BLaER1 treated with 17β-estradiol and CSF1 and Interleukin-3, amounts not matched to agents 10 nM and 100 nM (cell line): ENCODE results near the gene CRYBG1.

ENCODE experiments used
- H3K27ac ChIP-seq, 11 experiments: shearing (Covaris generic); formaldehyde crosslinking; 2 replicates each; pipeline ENCODE4 v1.8.1; 2022
- H3K27me3 ChIP-seq, 11 experiments: shearing (Covaris generic); formaldehyde crosslinking; 2 replicates each; pipeline ENCODE4 v1.8.1; 2022
- H3K36me3 ChIP-seq, 11 experiments: shearing (Covaris generic); formaldehyde crosslinking; 2 replicates each; pipeline ENCODE4 v1.8.1; 2022
- H3K4me1 ChIP-seq, 10 experiments: shearing (Covaris generic); formaldehyde crosslinking; 2 replicates each; pipeline ENCODE4 v1.8.1; 2022
- H3K4me2 ChIP-seq, 11 experiments: shearing (Covaris generic); formaldehyde crosslinking; 2 replicates each; pipeline ENCODE4 v1.8.1; 2022
- H3K4me3 ChIP-seq, 10 experiments: shearing (Covaris generic); formaldehyde crosslinking; 2 replicates each; pipeline ENCODE4 v1.8.1; 2022
- H3K9ac ChIP-seq, 11 experiments: shearing (Covaris generic); formaldehyde crosslinking; 2 replicates each; pipeline ENCODE4 v1.8.1; 2022
- H3K9me3 ChIP-seq, 11 experiments: shearing (Covaris generic); formaldehyde crosslinking; replicated peaks in 1 of 11; 2 replicates each; pipeline ENCODE4 v1.8.1; 2022
- H4K20me1 ChIP-seq, 11 experiments: shearing (Covaris generic); formaldehyde crosslinking; 2 replicates each; pipeline ENCODE4 v1.8.1; 2022
- Cebpa-rat ChIP-seq, 11 experiments: shearing (Covaris generic); IDR thresholded peaks; 2 replicates each; pipeline ENCODE4 v1.8.1; 2022

CRYBG1 gene

DNA sequence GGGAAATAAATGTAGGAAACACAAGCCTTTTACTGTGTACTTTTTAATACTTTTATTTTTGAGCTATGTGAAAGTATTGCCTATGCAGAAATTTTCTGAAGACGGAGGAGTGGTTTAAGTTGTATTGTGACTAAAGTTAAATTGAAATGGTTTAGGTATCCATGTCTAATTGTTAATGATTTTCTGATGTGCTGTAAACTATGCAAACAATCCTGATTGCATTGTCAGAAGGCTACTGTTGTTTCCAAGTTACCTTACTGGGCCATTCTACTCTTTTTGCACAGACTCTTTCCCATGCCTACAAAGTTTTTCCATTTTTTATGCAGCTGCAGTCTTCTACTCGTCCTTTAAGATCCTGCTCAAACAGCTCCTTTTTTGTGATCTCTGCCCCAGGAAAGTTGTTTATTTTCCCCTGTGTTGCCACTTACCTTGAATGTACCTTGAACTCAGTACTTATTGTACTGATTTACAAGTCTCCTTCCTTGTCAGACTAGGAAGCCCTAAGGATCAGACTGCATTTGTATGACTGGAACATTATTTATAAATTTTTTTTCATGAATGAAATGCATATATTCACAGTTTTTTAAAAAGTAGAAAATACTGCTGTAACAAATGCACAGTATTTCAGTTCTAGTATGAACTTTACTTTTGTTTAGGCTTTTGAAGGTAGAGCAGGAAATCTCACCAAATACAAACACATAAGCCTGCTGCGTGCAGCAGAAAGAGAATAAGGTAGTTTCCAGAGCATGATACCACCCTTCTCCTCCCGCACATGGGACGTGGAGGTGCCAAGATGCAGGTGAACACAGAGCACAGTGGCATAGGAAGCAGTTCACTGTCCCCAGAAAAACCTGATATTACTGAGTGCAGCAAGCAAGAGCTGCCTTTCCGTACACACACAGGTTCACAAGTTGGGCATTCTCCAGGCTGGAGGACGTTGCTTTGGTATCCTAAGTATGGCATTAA lies 97.8 kb downstream of the CRYBG1 start:
- no peak overlapping the region for H3K4me3 ChIP-seq
- H3K9me3 ChIP-seq, result no peaks in the 10 kb centered on the region
- H3K9ac ChIP-seq, result no peak overlapping the region
- no peak overlapping the region for H3K4me2 ChIP-seq
- no peak overlapping the region for H3K27ac ChIP-seq
- H3K36me3 ChIP-seq, result no peaks in the 10 kb centered on the region
- no peaks in the 10 kb centered on the region; a peak in 1 of 22 replicates for H3K27me3 ChIP-seq
- no peaks in the 10 kb centered on the region for H4K20me1 ChIP-seq
- no peak for TF ChIP-seq Cebpa-rat (IDR thresholded peaks at IDR 0.05)
- peaks cover 0 to 12% (median 0%) of the 10 kb centered on the region in 10 experiments; a peak in 2 of 20 replicates for H3K4me1 ChIP-seq

DNA sequence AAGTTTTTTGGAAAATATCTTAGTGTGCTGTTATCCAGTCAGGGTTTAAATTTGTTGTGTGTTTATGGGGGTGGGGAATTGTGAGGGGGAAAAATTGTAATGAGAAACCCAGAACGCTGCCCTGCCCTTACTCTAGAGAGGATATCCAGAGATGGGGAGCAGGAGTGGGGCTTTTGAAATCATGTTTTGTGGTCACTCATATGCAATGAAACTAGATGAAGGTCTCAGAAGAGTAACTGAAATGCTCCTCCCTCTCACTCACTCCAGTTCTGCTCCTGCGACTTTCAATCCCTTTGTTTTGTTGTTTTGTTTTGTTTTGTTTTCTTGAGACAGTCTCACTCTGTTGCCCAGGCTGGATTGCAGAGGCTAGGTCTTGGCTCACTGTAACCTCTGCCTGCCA lies 100.0 kb downstream of the CRYBG1 start:
- H3K4me3 ChIP-seq, result no peak overlapping the region
- no peak for TF ChIP-seq Cebpa-rat (IDR thresholded peaks at IDR 0.05)
- H3K9me3 ChIP-seq, result no peaks in the 10 kb centered on the region
- H3K36me3 ChIP-seq, result no peaks in the 10 kb centered on the region
- H3K27me3 ChIP-seq, result no peaks in the 10 kb centered on the region
- no peak overlapping the region for H3K9ac ChIP-seq
- H3K27ac ChIP-seq, result no peak overlapping the region
- H3K4me1 ChIP-seq, result peaks cover 0 to 12% (median 0%) of the 10 kb centered on the region in 10 experiments; a peak in 2 of 20 replicates
- H4K20me1 ChIP-seq, result no peaks in the 10 kb centered on the region
- no peak overlapping the region for H3K4me2 ChIP-seq

DNA sequence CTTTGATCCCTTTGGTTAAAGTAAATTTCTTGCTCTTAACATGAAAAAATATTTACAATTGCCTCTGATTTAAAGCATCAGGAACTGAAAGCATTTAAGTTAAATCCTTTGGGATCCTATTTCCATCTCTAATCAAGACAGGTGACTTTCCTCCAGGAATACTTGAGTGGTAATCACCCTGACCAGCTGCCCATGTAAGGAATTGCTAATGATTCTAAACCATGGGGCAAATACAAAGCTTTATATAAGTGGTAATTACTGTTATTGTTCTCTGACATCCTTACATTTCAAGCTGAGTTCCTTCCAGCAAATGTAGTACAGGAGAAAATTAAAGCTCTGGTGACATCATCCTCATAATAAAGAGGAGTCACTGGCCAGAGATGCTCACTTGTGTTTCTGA lies 100.6 kb downstream of the CRYBG1 start:
- TF ChIP-seq Cebpa-rat (IDR thresholded peaks at IDR 0.05), result no peak
- Histone ChIP-seq H3K4me2 (no peak overlapping the region), H3K4me3 (no peak overlapping the region), H3K27ac (no peak overlapping the region), H3K36me3 (no peaks in the 10 kb centered on the region), H4K20me1 (no peaks in the 10 kb centered on the region), H3K4me1 (peaks cover 0 to 6% (median 0%) of the 10 kb centered on the region in 10 experiments; a peak in 2 of 20 replicates), H3K9ac (no peak overlapping the region), H3K27me3 (no peaks in the 10 kb centered on the region), H3K9me3 (no peaks in the 10 kb centered on the region)

DNA sequence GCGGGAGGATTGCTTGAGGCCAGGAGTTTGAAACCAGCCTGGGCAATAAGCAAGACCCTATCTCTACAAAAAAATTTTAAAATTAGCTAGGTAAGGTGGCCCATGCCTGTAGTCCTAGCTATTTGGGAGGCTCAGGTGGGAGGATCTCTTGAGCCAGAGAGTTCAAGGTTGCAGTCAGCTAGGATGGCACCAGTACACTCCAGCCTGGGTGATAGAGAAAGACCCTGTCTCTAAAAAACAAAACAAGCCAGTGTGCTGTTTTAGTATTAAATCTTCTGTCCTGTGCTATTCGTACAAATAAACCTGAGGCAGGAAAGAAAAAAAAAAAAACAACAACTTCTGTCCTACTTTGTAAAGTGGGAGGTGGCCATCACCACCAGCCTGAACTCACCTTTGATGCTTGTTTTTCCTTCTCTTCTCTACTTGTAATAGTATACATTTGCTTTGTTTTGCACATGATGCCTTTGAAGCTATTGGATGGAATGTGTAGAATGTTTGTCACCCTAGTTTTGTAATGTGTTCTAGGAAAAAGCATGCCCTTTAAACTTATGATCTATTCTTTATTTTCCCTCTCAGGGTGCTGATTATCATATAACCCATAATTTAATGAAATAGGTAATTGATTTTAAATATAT lies 102.5 kb downstream of the CRYBG1 start:
- H3K27me3 ChIP-seq, result no peaks in the 10 kb centered on the region
- H4K20me1 ChIP-seq, result no peaks in the 10 kb centered on the region
- H3K9ac ChIP-seq, result no peak overlapping the region
- no peak overlapping the region for H3K4me2 ChIP-seq
- TF ChIP-seq Cebpa-rat (IDR thresholded peaks at IDR 0.05), result no peak
- 0 out of 20 replicates have a peak, but pooled peaks cover 0 to 5% (median 0%) of the 10 kb centered on the region in 10 experiments for H3K4me1 ChIP-seq
- no peak overlapping the region for H3K4me3 ChIP-seq
- no peaks in the 10 kb centered on the region for H3K9me3 ChIP-seq
- H3K36me3 ChIP-seq, result no peaks in the 10 kb centered on the region
- no peak overlapping the region for H3K27ac ChIP-seq

DNA sequence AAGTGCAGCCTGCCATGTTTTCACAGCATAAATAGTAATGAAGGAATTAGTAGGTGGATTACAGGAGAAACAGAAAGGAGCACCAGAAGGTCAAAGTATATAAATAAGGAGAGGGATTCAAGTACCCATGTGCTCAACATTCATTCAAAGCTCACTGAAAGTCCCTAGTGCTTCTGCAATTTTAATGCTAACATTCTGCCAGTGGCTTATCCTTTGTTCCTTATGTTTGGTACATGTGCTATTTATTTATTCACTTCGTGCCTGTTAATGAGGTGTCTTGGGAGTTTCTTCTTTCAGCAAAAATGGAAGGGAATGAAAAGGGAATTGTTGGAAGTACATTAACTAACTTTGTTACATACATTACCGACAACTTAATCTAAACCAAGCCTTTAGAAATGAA lies 105.7 kb downstream of the CRYBG1 start:
- Histone ChIP-seq H3K4me2 (no peak overlapping the region), H3K36me3 (no peaks in the 10 kb centered on the region), H3K27me3 (no peaks in the 10 kb centered on the region), H3K9me3 (no peaks in the 10 kb centered on the region), H4K20me1 (no peaks in the 10 kb centered on the region), H3K4me3 (no peak overlapping the region), H3K27ac (no peak overlapping the region), H3K4me1 (no peaks in the 10 kb centered on the region), H3K9ac (no peak overlapping the region)
- no peak for TF ChIP-seq Cebpa-rat (IDR thresholded peaks at IDR 0.05)

DNA sequence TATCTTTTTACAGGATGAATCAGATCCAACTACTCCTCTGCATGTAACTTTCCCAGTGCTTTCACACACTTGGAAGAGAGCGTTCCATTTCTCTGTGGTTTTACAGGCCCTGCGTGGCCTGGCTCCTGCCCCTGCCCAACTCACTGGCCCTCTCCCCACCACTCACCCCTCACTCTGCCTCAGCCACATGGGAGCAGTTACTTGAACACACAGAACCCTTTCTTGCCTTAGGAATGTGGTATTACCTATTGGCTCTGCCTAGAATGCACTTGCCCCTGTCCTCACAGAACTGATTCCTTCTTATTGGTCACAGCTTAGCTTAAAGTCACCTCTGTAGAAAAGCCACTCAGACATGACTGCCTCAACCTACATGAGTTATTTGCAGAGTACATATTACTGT lies 108.4 kb downstream of the CRYBG1 start:
- Histone ChIP-seq H3K4me3 (no peak overlapping the region), H3K36me3 (no peaks in the 10 kb centered on the region), H4K20me1 (no peaks in the 10 kb centered on the region), H3K4me2 (no peak overlapping the region), H3K4me1 (peaks cover 0 to 6% (median 0%) of the 10 kb centered on the region in 10 experiments; a peak in 1 of 20 replicates), H3K27me3 (no peaks in the 10 kb centered on the region), H3K9ac (no peak overlapping the region), H3K9me3 (no peaks in the 10 kb centered on the region), H3K27ac (no peak overlapping the region)
- TF ChIP-seq Cebpa-rat (IDR thresholded peaks at IDR 0.05), result no peak

DNA sequence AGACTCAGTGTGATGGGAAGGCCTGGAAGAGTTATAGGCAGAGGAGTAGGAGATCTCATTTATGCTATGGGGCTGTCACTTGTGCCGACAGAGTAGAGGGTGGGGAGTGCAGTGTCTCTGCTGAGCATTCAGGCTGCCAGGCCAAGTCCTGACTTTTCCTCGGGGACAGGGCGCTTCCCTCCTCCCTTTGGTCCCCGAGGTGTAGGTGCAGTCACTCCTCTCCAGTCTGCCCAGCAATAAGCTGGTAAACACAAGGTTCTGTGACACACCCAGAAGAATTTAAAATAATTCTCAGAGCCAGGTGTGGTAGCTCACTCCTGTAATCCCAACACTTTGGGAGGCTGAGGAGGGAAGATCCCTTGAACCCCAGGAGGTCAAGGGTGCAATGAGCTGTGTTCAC lies 109.4 kb downstream of the CRYBG1 start:
- Histone ChIP-seq H3K9ac (no peak overlapping the region), H3K4me3 (no peak overlapping the region), H3K27me3 (no peaks in the 10 kb centered on the region), H3K27ac (no peak overlapping the region), H3K36me3 (no peaks in the 10 kb centered on the region), H3K9me3 (no peaks in the 10 kb centered on the region), H4K20me1 (no peaks in the 10 kb centered on the region), H3K4me1 (peaks cover 0 to 12% (median 0%) of the 10 kb centered on the region in 10 experiments; a peak in 3 of 20 replicates), H3K4me2 (no peak overlapping the region)
- no peak for TF ChIP-seq Cebpa-rat (IDR thresholded peaks at IDR 0.05)

DNA sequence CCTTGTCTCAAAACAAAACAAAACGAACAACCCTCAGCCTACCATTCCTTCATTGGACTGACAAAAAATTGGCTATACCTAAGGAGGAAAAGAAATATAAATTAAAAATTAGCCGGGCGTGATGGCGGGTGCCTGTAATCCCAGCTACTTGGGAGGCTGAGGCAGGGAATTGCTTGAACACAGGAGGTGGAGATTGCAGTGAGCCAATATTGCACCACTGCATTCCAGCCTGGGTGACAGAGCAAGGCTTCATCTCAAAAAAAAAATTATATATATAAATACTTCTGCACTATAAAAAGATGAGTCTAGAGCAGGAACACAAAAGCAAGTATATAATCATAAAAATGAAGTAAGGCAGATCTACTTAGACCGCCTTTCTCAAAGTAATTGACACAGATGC lies 109.8 kb downstream of the CRYBG1 start:
- H3K27ac ChIP-seq, result no peak overlapping the region
- H4K20me1 ChIP-seq, result no peaks in the 10 kb centered on the region
- no peak overlapping the region for H3K4me2 ChIP-seq
- no peak for TF ChIP-seq Cebpa-rat (IDR thresholded peaks at IDR 0.05)
- H3K36me3 ChIP-seq, result no peaks in the 10 kb centered on the region
- no peak overlapping the region for H3K4me3 ChIP-seq
- no peaks in the 10 kb centered on the region for H3K27me3 ChIP-seq
- no peaks in the 10 kb centered on the region for H3K9me3 ChIP-seq
- H3K4me1 ChIP-seq, result peaks cover 0 to 17% (median 0%) of the 10 kb centered on the region in 10 experiments; a peak in 4 of 20 replicates
- no peak overlapping the region for H3K9ac ChIP-seq

DNA sequence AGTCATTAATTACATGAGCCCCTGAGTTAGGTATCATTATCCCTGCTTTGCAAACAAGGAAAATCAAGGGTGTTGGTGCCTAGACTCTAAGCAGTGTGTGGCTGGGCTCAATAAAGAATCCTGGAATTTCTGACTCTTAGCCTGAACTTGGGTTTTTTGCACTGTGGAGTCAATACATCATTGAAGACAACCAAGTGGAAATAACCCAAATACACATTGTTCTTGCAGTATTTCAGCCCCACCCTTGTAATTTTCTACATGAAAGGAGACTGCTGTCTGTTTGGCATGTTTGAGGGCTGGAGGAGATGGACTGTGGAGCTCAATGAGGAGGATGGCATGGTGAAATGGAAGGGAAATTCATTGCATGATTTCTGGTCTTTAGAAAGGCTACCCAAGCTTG lies 110.3 kb downstream of the CRYBG1 start:
- Histone ChIP-seq H3K4me2 (no peak overlapping the region), H3K9me3 (no peaks in the 10 kb centered on the region), H4K20me1 (no peaks in the 10 kb centered on the region), H3K27ac (no peak overlapping the region), H3K4me1 (peaks cover 0 to 20% (median 0%) of the 10 kb centered on the region in 10 experiments; a peak in 4 of 20 replicates), H3K4me3 (no peak overlapping the region), H3K27me3 (no peaks in the 10 kb centered on the region), H3K9ac (no peak overlapping the region), H3K36me3 (no peaks in the 10 kb centered on the region)
- TF ChIP-seq Cebpa-rat (IDR thresholded peaks at IDR 0.05), result no peak
